ENCODE results near the gene OIT3.

The OIT3 gene

GRCh38 chr10:72850861-72851260, 42.7 kb upstream of the OIT3 start:
- no peak overlapping the region for H3K27ac ChIP-seq (ENCODE audit: low read length)
- no peak overlapping the region for H3K4me2 ChIP-seq (ENCODE audit: insufficient read depth, low read length)
- DNase-seq (no peak), ATAC-seq (ENCODE audit: insufficient read depth, low read depth) (no peak)
- H4K20me1 ChIP-seq (ENCODE audit: insufficient read depth, low read length), result no peaks in the 10 kb centered on the region
- peaks cover 3% of the 10 kb centered on the region; the same call in 1 of the 2 replicates for H3K36me3 ChIP-seq (ENCODE audit: insufficient read depth, low read length)
- H3K4me1 ChIP-seq (ENCODE audit: insufficient read depth, low read length), result no peaks in the 10 kb centered on the region
- H3K9me3 ChIP-seq (ENCODE audit: insufficient read depth, low read length, severe bottlenecking), result peaks cover 10% of the 10 kb centered on the region
- H2AFZ ChIP-seq (ENCODE audit: low read depth, low read length), result no peak overlapping the region
- no peaks in the 10 kb centered on the region for H3K27me3 ChIP-seq (ENCODE audit: insufficient read depth, low read length, poor library complexity)
- no peak for TF ChIP-seq CTCF (IDR thresholded peaks at IDR 0.05; ENCODE audit: borderline replicate concordance, extremely low read depth, low read length, poor library complexity, severe bottlenecking)
- no peak for TF ChIP-seq EZH2 (IDR thresholded peaks at IDR 0.05; ENCODE audit: borderline replicate concordance, low read depth, low read length, severe bottlenecking)
- H3K9ac ChIP-seq (ENCODE audit: low read depth, low read length), result no peak overlapping the region
- no peak overlapping the region for H3K4me3 ChIP-seq (ENCODE audit: low read depth in 1 of 2, low read length in 2 of 2)
- no peaks in the 10 kb centered on the region for H3K79me2 ChIP-seq (ENCODE audit: insufficient read depth, low read length)

- no peak overlapping the region for H2AFZ ChIP-seq (ENCODE audit: low read depth, low read length)
- no peaks in the 10 kb centered on the region for H3K27me3 ChIP-seq (ENCODE audit: insufficient read depth, low read length, poor library complexity)
- peaks cover 10% of the 10 kb centered on the region for H3K9me3 ChIP-seq (ENCODE audit: insufficient read depth, low read length, severe bottlenecking)
- H3K36me3 ChIP-seq (ENCODE audit: insufficient read depth, low read length), result peaks cover 3% of the 10 kb centered on the region; the same call in 1 of the 2 replicates
- DNase-seq (no peak), ATAC-seq (ENCODE audit: insufficient read depth, low read depth) (no peak)
- no peak overlapping the region for H3K27ac ChIP-seq (ENCODE audit: low read length)
- H4K20me1 ChIP-seq (ENCODE audit: insufficient read depth, low read length), result no peaks in the 10 kb centered on the region
- H3K4me3 ChIP-seq (ENCODE audit: low read depth in 1 of 2, low read length in 2 of 2), result no peak overlapping the region
- no peaks in the 10 kb centered on the region for H3K4me1 ChIP-seq (ENCODE audit: insufficient read depth, low read length)
- H3K4me2 ChIP-seq (ENCODE audit: insufficient read depth, low read length), result no peak overlapping the region
- H3K79me2 ChIP-seq (ENCODE audit: insufficient read depth, low read length), result no peaks in the 10 kb centered on the region
- H3K9ac ChIP-seq (ENCODE audit: low read depth, low read length), result no peak overlapping the region
- TF ChIP-seq CTCF (IDR thresholded peaks at IDR 0.05; ENCODE audit: borderline replicate concordance, extremely low read depth, low read length, poor library complexity, severe bottlenecking), result no peak
- TF ChIP-seq EZH2 (IDR thresholded peaks at IDR 0.05; ENCODE audit: borderline replicate concordance, low read depth, low read length, severe bottlenecking), result no peak
These were observed 42.0 kb upstream of the OIT3 start for GRCh38 chr10:72851509-72851908.

- Histone ChIP-seq H4K20me1 (ENCODE audit: insufficient read depth, low read length) (no peaks in the 10 kb centered on the region), H3K27me3 (ENCODE audit: insufficient read depth, low read length, poor library complexity) (no peaks in the 10 kb centered on the region), H3K4me1 (ENCODE audit: insufficient read depth, low read length) (no peaks in the 10 kb centered on the region), H3K9me3 (ENCODE audit: insufficient read depth, low read length, severe bottlenecking) (peaks cover 10% of the 10 kb centered on the region), H2AFZ (ENCODE audit: low read depth, low read length) (no peak overlapping the region), H3K36me3 (ENCODE audit: insufficient read depth, low read length) (peaks cover 3% of the 10 kb centered on the region; the same call in 1 of the 2 replicates), H3K79me2 (ENCODE audit: insufficient read depth, low read length) (no peaks in the 10 kb centered on the region), H3K9ac (ENCODE audit: low read depth, low read length) (no peak overlapping the region), H3K27ac (ENCODE audit: low read length) (no peak overlapping the region), H3K4me3 (ENCODE audit: low read depth in 1 of 2, low read length in 2 of 2) (no peak overlapping the region), H3K4me2 (ENCODE audit: insufficient read depth, low read length) (no peak overlapping the region)
- DNase-seq, result no peak
- ATAC-seq (ENCODE audit: insufficient read depth, low read depth), result no peak
- TF ChIP-seq EZH2 (IDR thresholded peaks at IDR 0.05; ENCODE audit: borderline replicate concordance, low read depth, low read length, severe bottlenecking) (no peak), CTCF (IDR thresholded peaks at IDR 0.05; ENCODE audit: borderline replicate concordance, extremely low read depth, low read length, poor library complexity, severe bottlenecking) (no peak)
These were observed 41.0 kb upstream of the OIT3 start for GRCh38 chr10:72852508-72852907.

GRCh38 chr10:72855129-72855528, 38.4 kb upstream of the OIT3 start:
- TF ChIP-seq EZH2 (IDR thresholded peaks at IDR 0.05; ENCODE audit: borderline replicate concordance, low read depth, low read length, severe bottlenecking), result no peak
- TF ChIP-seq CTCF (IDR thresholded peaks at IDR 0.05; ENCODE audit: borderline replicate concordance, extremely low read depth, low read length, poor library complexity, severe bottlenecking), result no peak
- no peak for ATAC-seq (ENCODE audit: insufficient read depth, low read depth)

More at GRCh38 chr10:72855129-72855528, 38.4 kb upstream of the OIT3 start:
- no peak overlapping the region for H3K4me2 ChIP-seq (ENCODE audit: insufficient read depth, low read length)
- no peaks in the 10 kb centered on the region for H3K79me2 ChIP-seq (ENCODE audit: insufficient read depth, low read length)
- DNase-seq, result no peak
- H3K4me1 ChIP-seq (ENCODE audit: insufficient read depth, low read length), result no peaks in the 10 kb centered on the region
- no peak overlapping the region for H3K9ac ChIP-seq (ENCODE audit: low read depth, low read length)
- H4K20me1 ChIP-seq (ENCODE audit: insufficient read depth, low read length), result no peaks in the 10 kb centered on the region
- H3K27me3 ChIP-seq (ENCODE audit: insufficient read depth, low read length, poor library complexity), result no peaks in the 10 kb centered on the region
- H3K36me3 ChIP-seq (ENCODE audit: insufficient read depth, low read length), result peaks cover 3% of the 10 kb centered on the region; the same call in 1 of the 2 replicates
- no peak overlapping the region for H2AFZ ChIP-seq (ENCODE audit: low read depth, low read length)
- peaks cover 10% of the 10 kb centered on the region for H3K9me3 ChIP-seq (ENCODE audit: insufficient read depth, low read length, severe bottlenecking)
- H3K4me3 ChIP-seq (ENCODE audit: low read depth in 1 of 2, low read length in 2 of 2), result no peak overlapping the region
- no peak overlapping the region for H3K27ac ChIP-seq (ENCODE audit: low read length)

Data from DND-41 (cell line).